GM13977 (cell line): ENCODE data around the gene DGCR2.

ENCODE experiments used
- DNase-seq: peaks from one replicate; pipeline ENCODE4 v3.0.0; 2012; ENCODE audit warnings: low spot score
- in situ Hi-C: fragments of 300-500 bp; cut with MboI; formaldehyde crosslinking; loops from one replicate; pipeline ENCODE4 v1.12.0; 2022; ENCODE audit warnings: low sequenced_read_pairs, low pct_unique_long_range_greater_than_20kb, mixed read lengths, inconsistent platforms; ENCODE audit not compliant: unreplicated experiment
- TF ChIP-seq, protein P1 (sequence below): IDR thresholded peaks from 2 replicates; pipeline ENCODE4 v1.5.1; 2012; ENCODE audit warnings: mild to moderate bottlenecking, control low read depth; ENCODE audit not compliant: insufficient read depth; ENCODE audit errors: extremely low read depth, missing control alignments

The DGCR2 gene, protein sequence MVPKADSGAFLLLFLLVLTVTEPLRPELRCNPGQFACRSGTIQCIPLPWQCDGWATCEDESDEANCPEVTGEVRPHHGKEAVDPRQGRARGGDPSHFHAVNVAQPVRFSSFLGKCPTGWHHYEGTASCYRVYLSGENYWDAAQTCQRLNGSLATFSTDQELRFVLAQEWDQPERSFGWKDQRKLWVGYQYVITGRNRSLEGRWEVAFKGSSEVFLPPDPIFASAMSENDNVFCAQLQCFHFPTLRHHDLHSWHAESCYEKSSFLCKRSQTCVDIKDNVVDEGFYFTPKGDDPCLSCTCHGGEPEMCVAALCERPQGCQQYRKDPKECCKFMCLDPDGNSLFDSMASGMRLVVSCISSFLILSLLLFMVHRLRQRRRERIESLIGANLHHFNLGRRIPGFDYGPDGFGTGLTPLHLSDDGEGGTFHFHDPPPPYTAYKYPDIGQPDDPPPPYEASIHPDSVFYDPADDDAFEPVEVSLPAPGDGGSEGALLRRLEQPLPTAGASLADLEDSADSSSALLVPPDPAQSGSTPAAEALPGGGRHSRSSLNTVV

DNA sequence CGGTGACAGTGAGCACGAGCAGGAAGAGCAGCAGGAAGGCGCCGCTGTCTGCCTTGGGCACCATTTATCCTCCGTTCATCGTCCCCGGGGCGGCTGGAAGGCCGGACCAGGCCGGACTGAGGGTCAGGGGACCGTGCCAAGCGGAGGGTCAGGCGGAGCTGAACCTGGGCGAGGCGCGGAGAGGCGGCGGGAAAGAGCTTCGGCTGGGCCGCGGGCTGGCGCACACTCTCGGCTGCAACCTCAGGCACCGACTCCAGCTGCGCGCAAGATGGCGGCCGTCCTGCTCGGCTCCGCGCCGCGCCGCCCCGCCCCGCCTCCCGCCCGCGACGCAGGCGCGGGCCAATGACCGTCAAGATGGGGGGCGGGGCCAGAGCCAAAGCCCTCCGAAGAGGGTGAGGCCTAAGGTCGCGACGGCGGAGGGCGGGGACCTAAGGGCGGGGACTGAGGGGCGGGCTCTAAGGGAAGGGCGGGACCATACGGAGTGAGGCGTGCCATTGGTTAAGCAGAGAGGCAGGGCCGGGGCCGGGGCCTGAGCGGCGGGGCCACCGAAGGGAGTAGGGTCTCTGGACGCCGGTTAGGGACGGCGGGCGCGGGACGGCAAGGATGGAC is at the start of gene DGCR2:
TSS of gene DGCR2 (minus strand) at position 270 of the 609 bp plus-strand sequence. CDS start at position 64, 206 bp downstream.
- in situ Hi-C loops, result no loop called here
- TF ChIP-seq, protein P1, sequence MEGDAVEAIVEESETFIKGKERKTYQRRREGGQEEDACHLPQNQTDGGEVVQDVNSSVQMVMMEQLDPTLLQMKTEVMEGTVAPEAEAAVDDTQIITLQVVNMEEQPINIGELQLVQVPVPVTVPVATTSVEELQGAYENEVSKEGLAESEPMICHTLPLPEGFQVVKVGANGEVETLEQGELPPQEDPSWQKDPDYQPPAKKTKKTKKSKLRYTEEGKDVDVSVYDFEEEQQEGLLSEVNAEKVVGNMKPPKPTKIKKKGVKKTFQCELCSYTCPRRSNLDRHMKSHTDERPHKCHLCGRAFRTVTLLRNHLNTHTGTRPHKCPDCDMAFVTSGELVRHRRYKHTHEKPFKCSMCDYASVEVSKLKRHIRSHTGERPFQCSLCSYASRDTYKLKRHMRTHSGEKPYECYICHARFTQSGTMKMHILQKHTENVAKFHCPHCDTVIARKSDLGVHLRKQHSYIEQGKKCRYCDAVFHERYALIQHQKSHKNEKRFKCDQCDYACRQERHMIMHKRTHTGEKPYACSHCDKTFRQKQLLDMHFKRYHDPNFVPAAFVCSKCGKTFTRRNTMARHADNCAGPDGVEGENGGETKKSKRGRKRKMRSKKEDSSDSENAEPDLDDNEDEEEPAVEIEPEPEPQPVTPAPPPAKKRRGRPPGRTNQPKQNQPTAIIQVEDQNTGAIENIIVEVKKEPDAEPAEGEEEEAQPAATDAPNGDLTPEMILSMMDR, result no peak

DNA sequence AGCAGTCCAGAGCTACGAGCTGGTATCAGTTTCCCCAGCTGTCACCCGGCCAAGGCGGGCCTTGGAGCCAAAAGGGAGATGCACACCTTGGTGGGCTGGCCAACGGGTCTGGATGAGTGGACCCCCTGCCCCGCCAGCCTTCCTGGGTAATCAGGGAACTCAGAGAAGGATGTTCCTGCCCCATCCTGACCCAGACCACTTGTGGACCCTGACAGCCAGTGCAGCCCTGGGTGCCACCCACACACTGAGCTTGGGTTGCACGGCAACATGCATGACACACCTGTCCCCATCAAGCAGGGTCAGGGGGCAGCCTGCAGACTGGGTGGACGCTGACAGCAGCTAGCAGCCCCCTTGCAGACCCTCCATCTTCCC is 47.7 kb upstream of the DGCR2 start:
- no peak for DNase-seq
- in situ Hi-C loops, result no loop called here
- TF ChIP-seq, protein P1, result no peak

More for the DNA sequence above, at the start of gene DGCR2:
- DNase-seq, result peak; percentile 100

DNA sequence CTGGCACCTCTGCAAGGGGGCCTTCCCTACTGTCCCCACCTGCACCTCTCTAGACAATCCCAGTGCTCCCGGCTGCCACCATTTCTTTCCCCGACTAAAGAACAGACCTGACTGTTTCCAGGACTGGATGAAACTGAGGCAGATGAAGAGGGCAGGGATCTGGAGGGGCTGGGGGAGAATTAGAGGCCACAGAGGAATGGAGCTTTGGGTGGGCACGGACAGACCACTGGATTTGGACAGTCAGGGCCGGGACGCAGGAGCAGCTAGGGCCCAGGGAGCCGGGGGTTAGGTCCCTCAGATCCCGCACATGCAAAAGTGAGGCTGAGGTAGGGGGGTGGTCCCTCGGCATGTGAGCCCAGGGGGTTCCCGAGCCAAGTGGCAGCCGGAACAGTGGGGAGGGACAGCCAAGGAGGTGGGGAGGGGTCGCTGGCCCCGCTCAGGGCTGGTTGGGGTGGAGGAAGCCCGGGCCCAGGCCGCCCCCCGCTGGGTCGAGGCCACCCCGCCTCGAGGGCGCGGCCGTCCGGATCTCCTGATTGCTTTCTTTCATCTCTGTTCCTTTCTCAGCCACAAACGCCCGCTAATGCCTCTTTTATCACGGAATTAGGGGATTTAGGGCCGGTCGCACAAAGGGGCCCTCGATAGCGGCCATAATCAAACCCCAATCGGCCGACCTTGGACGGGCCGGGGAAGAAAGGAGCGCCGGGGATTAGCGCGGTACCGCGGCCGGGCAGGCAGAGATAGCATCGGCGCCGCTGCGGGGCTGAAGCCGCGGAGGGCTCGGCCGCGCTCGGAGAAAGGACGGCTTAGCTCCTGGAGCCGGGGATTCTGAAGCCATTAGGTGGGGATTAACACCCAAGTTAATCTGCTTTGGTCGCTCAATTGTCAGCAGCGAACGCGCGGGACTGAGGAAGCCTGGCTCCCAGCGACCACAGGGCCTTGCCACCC is 47.1 kb upstream of the DGCR2 start:
- in situ Hi-C loops, result no loop called here
- TF ChIP-seq, protein P1, result no peak
- no peak for DNase-seq

DNA sequence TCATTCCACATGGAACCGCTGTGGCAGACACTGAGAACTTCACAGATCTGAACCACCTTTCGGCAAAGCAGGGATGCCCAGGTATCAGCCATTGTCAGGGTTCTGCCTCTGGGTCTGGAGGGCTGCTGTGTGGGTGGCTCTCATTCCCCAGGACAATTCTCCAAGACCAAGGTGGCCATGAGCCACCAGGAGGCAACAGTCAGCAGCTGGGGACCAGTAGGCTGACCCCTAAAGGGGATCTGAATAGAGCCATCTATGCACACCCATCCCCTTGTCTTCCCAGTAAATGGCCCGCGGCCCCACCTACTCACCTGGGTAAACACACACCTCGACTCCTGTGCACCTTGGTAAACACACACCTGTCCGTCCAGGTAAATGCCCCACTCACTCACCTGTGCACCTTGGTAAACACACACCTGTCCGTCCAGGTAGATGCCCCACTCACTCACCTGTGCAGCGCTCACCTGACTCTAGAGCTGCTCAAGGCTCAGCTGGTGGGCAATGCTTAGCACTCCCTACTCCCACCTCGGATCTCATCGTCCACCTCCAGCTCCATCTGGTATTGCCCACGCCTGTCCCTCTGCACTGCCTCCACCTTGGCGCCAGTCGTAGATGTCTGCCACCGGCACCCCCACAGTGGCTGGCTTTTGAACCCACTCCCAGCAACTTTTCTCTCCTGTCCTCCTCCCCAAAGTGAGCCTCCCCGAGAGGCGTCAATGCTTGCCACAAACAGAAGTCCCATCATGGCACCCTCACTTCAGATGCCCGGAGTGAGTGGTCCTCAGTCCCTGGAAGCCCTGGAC is 46.1 kb upstream of the DGCR2 start:
- TF ChIP-seq, protein P1, result no peak
- no peak for DNase-seq
- in situ Hi-C loops, result no loop called here

DNA sequence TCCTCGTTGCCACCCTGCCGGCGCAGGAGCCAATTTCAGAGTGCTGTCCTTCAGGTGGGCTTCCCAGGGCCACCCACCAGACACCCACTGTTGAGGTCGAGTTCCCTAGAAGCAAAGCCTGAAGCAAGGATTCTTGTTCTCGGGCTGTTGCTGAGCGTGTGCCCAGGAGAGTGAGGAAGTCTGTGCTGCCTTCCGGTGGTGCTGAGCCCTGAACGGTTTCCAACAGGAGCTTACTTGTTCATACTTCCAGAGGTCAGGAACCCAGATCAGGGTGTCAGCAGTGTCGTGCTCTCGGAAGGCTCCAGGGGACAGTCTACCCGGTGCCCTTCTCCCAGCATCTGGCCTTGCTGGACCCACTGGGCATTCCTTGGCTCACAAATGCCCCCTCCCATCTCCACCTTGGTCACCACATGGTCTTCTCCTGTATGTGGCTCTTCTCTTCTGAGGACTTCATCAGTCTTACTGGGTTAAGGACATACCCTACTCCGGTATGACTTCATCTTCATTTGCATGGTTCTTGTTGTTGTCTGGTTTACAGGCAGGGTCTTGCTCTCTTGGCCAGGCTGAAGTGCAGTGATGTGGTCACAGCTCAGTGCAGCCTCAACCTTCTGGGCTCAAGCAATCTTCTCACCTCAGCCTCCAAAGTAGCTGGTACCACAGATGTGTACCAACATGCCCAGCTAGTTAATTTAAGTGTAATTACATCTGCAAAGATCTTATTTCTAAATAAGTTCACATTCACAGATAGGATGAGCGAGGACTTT is 45.1 kb upstream of the DGCR2 start:
- TF ChIP-seq, protein P1, result no peak
- in situ Hi-C loops, result no loop called here
- no peak for DNase-seq
